T-helper 2 cell treated with Interferon-gamma antibody and Interleukin-4, amounts not matched to agents 5 μg/mL and 100 μg/mL, for 36 hours (primary cell): ENCODE data around the gene NUP205.

Experiments used
- DNase-seq: peaks from one replicate; pipeline ENCODE4 v3.0.0; 2021; ENCODE audit warnings: low spot score
- H3K27ac Mint-ChIP-seq: one replicate; pipeline ENCODE4 v1.8.0; 2021; ENCODE audit warnings: mild to moderate bottlenecking, mixed read lengths
- H3K27me3 Mint-ChIP-seq: one replicate; pipeline ENCODE4 v1.8.0; 2021; ENCODE audit warnings: low read depth, mixed read lengths
- H3K36me3 Mint-ChIP-seq: one replicate; pipeline ENCODE4 v1.8.0; 2021; ENCODE audit warnings: low read depth, mixed read lengths
- H3K4me1 Mint-ChIP-seq: one replicate; pipeline ENCODE4 v1.8.0; 2021; ENCODE audit warnings: low read depth, mixed read lengths
- H3K4me3 Mint-ChIP-seq: one replicate; pipeline ENCODE4 v1.8.0; 2022; ENCODE audit warnings: mild to moderate bottlenecking, moderate library complexity, mixed read lengths
- H3K9me3 Mint-ChIP-seq: one replicate; pipeline ENCODE4 v1.8.0; 2021; ENCODE audit warnings: mixed read lengths

Gene NUP205

DNA sequence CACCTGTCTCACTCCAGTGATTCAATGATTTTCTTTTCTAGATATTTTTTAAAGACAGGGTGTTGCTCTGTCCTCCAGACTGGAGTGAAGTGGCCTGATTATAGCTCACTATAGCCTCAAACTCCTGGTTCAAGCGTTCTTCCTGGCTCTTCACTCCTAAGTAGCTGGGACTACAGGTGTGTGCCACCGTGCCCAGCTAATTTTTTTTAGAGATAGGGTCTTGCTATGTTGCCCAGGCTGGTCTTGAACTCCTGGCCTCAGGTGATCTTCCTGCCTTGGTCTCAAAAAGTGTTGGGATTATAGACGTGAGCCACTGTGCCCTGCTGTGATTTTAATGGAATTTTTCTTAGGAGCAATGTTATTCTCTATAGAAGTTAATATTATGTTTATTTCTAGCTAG lies 14.1 kb downstream of the NUP205 start:
- DNase-seq = no peak
- Mint-ChIP-seq H3K4me1 (peaks cover 18% of the 10 kb centered on the region), H3K36me3 (peaks cover 43% of the 10 kb centered on the region), H3K4me3 (no peak overlapping the region), H3K27ac (no peak overlapping the region), H3K9me3 (peaks cover 5% of the 10 kb centered on the region), H3K27me3 (no peaks in the 10 kb centered on the region)

DNA sequence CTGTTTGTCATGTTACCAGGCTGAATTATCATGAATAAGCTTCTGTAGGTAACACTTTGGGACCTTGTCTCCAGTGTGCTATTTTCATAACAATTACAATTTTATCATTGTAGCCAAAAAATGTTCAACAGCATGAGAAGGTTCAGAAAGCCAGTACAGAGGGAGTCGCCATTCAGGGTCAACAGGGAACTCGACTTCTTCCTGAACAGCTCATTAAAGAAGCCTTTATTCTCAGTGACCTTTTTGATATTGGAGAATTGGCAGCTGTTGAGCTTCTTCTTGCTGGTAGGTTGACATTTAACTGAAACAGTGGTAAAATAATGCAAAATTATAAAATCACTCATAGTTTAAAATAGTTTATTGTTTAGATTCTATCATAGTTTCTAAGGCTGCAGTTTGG lies 15.8 kb downstream of the NUP205 start:
- peaks cover 53% of the 10 kb centered on the region for H3K36me3 Mint-ChIP-seq
- H3K4me1 Mint-ChIP-seq = peaks cover 16% of the 10 kb centered on the region
- peaks cover 5% of the 10 kb centered on the region for H3K9me3 Mint-ChIP-seq
- no peak overlapping the region for H3K27ac Mint-ChIP-seq
- no peak overlapping the region for H3K4me3 Mint-ChIP-seq
- no peaks in the 10 kb centered on the region for H3K27me3 Mint-ChIP-seq
- DNase-seq = no peak

DNA sequence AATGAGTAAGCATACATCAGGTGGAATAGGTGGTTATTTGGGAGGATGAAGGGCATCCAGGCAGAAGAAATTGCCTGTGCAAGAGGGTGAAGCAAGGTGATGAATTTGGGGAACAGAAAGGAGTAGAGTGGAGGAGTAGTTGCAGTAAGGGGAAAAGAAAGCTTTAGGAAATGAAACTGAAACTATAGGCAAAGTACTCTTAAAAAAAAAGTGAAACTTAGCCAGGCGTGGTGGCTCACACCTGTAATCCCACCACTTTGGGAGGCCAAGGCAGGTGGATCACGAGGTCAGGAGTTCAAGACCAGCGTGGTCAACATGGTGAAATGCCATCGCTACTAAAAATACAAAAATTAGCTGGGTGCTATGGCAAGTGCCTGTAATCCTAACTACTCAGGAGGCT lies 17.6 kb downstream of the NUP205 start:
- peaks cover 5% of the 10 kb centered on the region for H3K9me3 Mint-ChIP-seq
- H3K36me3 Mint-ChIP-seq = peaks cover 58% of the 10 kb centered on the region
- peak overlapping the region; percentile 87 for H3K27ac Mint-ChIP-seq
- no peaks in the 10 kb centered on the region for H3K27me3 Mint-ChIP-seq
- H3K4me1 Mint-ChIP-seq = peaks cover 14% of the 10 kb centered on the region
- no peak for DNase-seq
- H3K4me3 Mint-ChIP-seq = peak overlapping the region; percentile 43

DNA sequence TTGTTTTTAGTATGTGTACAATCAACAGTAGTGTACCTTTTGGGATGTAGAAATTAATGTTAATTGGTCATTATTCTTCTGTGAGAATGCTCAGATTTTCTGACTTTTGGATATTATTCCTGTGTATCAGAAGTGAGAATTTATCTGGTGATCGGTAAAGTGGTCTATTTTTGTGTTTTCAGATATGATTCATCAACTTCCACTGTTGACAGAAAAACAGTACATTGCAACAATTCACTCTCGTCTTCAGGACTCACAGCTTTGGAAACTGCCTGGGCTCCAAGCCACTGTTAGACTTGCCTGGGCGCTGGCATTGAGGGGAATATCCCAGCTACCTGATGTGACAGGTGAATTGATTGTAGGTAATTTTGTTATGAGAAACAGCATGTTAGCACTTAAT lies 20.9 kb downstream of the NUP205 start:
- H3K27me3 Mint-ChIP-seq = no peaks in the 10 kb centered on the region
- H3K27ac Mint-ChIP-seq = no peak overlapping the region

DNA sequence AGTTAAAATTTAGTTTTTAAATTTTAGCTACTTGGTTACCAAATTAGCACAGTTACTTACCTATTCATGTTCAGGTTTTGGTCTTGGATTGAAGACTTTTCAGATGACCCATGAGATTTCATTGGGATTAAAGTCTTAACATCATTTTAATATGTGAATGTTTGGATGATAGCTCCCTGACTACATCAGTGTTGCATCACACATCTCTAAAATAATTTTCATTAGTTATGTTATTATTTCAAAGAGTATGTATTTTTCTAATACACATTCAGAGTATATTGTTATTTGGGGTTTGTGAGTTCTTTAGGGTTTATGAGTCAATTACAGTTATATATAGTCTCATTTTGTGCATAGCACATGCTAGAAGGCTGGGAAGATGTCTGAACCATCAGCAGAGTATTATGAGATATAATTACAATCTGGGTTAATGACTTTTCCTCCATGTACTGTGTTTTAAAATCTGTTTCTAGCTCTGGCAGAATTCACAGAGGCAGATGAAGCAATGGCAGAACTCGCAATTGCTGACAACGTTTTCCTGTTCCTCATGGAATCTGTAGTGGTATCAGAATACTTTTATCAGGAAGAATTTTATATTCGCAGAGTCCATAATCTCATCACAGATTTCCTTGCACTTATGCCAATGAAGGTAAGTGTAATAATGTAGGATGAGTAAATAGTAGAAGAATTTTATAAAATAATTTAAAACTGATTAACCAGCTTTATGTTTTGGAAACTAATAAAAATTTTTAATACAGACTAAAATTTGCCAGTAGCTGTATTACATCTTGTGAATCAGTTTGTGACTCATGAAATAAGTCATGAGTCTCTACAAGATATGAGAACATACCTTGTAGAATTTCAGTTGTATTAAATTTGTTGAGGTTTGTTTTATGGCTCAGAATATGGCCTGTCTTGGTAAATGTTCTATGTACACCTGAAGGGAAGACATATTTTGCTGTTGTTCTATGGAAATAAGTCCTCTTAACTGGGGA lies 26.9 kb downstream of the NUP205 start:
- Mint-ChIP-seq H3K4me1 (no peaks in the 10 kb centered on the region), H3K9me3 (no peaks in the 10 kb centered on the region), H3K27me3 (no peaks in the 10 kb centered on the region), H3K36me3 (peaks cover 44% of the 10 kb centered on the region), H3K27ac (no peak overlapping the region), H3K4me3 (no peak overlapping the region)
- no peak for DNase-seq

More for the DNA sequence above, 20.9 kb downstream of the NUP205 start:
- H3K4me1 Mint-ChIP-seq = peaks cover 14% of the 10 kb centered on the region
- H3K9me3 Mint-ChIP-seq = peaks cover 5% of the 10 kb centered on the region
- DNase-seq = no peak
- no peak overlapping the region for H3K4me3 Mint-ChIP-seq
- peaks cover 54% of the 10 kb centered on the region for H3K36me3 Mint-ChIP-seq

DNA sequence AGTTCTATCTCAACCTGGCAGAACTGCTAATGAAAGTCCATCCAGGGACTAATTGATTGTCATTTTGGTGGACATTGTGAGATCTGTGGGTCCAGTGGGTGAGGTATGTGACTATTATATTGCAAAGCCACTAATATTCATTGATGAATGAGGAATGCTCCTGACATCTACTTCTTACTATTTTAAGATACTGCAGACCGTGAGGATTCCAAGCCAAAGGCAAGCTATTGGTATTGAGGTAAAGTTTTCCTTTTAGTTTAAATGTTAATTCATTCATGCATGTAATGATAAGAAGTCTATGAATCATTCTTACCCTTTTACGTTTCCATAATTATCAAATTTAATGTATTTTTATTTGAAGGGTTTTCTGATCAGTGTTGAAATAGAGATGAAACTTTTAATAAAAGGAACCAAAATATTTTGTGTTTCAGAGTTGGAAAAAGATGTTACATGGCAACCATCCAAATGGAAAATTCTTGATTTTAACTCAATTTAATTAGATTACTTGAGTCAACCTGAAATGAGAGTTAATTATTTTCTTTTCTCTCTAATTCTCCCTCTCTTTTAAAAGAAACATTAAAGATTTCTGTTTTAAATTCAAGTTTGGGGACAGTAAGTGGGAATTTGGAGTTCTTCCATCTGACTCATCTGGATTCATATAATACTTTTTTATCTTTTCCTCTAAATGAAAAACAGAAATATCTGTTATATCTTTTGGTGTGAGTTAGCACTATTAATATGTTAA lies 39.6 kb downstream of the NUP205 start:
- no peak overlapping the region for H3K27ac Mint-ChIP-seq
- H3K36me3 Mint-ChIP-seq = peaks cover 51% of the 10 kb centered on the region
- no peaks in the 10 kb centered on the region for H3K27me3 Mint-ChIP-seq
- H3K4me1 Mint-ChIP-seq = peaks cover 2% of the 10 kb centered on the region
- H3K4me3 Mint-ChIP-seq = no peak overlapping the region
- DNase-seq = no peak
- H3K9me3 Mint-ChIP-seq = no peaks in the 10 kb centered on the region

DNA sequence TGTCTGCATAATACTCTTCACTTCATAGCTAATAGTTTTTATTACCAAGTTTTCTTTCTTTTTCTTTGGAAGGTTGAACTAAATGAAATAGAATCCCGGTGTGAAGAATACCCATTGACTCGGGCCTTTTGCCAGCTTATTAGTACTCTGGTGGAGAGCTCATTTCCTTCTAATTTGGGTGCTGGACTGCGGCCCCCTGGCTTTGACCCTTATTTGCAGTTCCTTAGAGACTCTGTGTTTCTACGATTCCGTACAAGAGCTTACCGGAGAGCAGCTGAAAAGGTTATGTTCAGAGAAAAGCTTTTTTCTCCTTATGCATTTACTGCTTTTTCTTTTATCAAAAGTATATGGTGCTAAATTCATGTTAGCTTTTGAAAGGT lies 40.2 kb downstream of the NUP205 start:
- no peaks in the 10 kb centered on the region for H3K9me3 Mint-ChIP-seq
- no peak for DNase-seq
- H3K4me1 Mint-ChIP-seq = peaks cover 2% of the 10 kb centered on the region
- peaks cover 49% of the 10 kb centered on the region for H3K36me3 Mint-ChIP-seq
- H3K27me3 Mint-ChIP-seq = no peaks in the 10 kb centered on the region
- H3K4me3 Mint-ChIP-seq = no peak overlapping the region
- H3K27ac Mint-ChIP-seq = no peak overlapping the region

DNA sequence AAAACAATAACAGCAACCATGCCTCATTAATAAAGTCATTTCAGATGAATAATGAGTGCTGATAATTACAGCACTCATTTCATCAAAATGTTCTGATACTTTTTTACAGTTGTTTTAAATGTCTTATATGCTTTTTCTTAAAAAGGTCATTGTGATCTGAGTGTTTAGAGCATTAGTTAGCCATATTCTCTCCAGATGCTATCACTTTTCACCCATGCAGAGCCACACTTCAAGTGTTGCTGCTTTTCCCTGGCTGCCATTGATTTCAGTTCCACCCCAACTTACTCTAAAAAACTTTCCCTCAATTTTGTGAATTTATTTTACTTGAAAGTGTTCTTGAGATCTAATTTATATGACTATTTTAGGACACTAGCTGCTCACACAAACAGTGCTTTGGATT lies 41.8 kb downstream of the NUP205 start:
- no peak for DNase-seq
- no peak overlapping the region for H3K27ac Mint-ChIP-seq
- H3K9me3 Mint-ChIP-seq = no peaks in the 10 kb centered on the region
- peaks cover 2% of the 10 kb centered on the region for H3K4me1 Mint-ChIP-seq
- H3K27me3 Mint-ChIP-seq = no peaks in the 10 kb centered on the region
- H3K36me3 Mint-ChIP-seq = peaks cover 55% of the 10 kb centered on the region
- no peak overlapping the region for H3K4me3 Mint-ChIP-seq

DNA sequence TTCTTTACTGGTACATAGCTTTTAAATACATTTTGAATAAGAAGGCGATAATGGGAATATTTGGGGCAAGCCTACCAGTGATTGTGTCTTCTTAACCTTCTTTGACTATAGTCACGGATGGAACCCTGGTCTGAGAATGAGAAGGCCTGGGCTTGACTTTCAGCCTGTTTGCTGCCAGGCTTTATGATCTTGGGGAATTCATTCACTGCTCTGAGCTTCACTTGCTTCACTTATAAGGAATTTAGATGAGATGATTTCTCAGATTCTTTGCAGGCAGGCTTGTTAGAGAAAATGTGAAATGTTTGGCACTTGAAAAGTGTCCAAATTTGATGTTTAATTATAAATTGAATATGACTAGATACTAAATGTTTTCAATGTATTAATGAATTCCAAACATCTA lies 42.5 kb downstream of the NUP205 start:
- DNase-seq = no peak
- H3K4me1 Mint-ChIP-seq = peaks cover 2% of the 10 kb centered on the region
- H3K9me3 Mint-ChIP-seq = no peaks in the 10 kb centered on the region
- H3K27me3 Mint-ChIP-seq = no peaks in the 10 kb centered on the region
- H3K36me3 Mint-ChIP-seq = peaks cover 51% of the 10 kb centered on the region
- no peak overlapping the region for H3K27ac Mint-ChIP-seq
- H3K4me3 Mint-ChIP-seq = no peak overlapping the region

DNA sequence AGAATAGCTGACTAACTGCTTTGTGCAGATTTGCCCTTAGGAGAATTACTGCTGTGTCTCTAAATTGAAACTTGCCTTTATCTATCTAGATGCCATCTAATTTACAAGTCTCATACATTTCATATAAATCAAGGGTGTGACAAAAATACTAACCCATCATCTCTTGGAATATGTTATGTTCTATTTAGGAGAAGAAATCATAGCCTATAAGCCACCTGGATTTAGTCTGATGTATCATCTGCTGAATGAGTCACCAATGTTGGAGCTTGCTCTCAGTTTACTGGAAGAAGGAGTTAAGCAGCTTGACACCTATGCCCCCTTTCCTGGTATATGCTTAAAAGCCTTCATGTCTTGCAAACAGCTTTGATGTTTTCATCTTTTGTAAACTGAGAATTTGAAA lies 43.5 kb downstream of the NUP205 start:
- H3K36me3 Mint-ChIP-seq = peaks cover 50% of the 10 kb centered on the region
- no peak for DNase-seq

DNA sequence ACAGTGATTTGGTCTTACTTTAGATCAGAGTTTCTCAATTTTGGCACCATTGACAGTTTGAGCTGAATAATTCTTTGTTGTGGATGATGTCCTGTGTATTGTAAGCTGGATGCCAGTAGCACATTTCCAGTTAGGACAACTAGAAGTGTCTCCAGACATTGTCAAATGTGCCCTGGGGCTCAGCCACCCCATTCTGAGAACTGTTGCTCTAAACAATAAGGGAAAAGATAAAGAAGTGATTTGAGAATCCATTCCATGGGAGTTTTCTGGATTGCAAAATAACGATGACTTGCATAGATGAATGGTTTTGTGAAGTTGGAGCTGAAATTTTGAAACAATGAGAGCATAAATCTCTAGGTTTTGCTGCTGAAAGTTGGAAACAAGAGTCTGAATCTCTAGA lies 44.6 kb downstream of the NUP205 start:
- H3K27me3 Mint-ChIP-seq = no peaks in the 10 kb centered on the region
- H3K4me3 Mint-ChIP-seq = no peak overlapping the region

More for the DNA sequence above, 43.5 kb downstream of the NUP205 start:
- Mint-ChIP-seq H3K9me3 (no peaks in the 10 kb centered on the region), H3K4me1 (peaks cover 2% of the 10 kb centered on the region), H3K27ac (no peak overlapping the region), H3K27me3 (no peaks in the 10 kb centered on the region), H3K4me3 (no peak overlapping the region)

DNA sequence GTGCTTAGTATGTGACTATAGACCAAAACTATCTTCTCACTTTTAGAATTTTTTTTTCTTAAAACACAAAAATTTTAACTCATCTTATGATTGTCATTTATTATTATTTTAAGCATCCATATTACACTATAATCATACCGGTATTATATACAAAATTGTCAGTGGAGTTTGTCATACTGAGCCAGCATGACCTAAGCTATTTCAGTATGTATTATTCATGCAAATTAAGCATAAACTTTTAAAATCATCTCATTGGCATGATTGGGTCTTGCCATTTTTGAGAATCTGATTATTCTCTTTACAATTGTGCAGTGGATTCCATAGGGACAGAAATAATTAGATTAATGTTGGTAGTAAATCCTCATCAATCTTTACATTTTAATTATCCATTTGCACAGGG lies 58.4 kb downstream of the NUP205 start:
- H3K27me3 Mint-ChIP-seq = no peaks in the 10 kb centered on the region
- no peaks in the 10 kb centered on the region for H3K9me3 Mint-ChIP-seq
- DNase-seq = no peak
- H3K4me1 Mint-ChIP-seq = no peaks in the 10 kb centered on the region
- peaks cover 29% of the 10 kb centered on the region for H3K36me3 Mint-ChIP-seq
- no peak overlapping the region for H3K27ac Mint-ChIP-seq
- H3K4me3 Mint-ChIP-seq = no peak overlapping the region

More for the DNA sequence above, 44.6 kb downstream of the NUP205 start:
- Mint-ChIP-seq H3K27ac (no peak overlapping the region), H3K36me3 (peaks cover 55% of the 10 kb centered on the region), H3K4me1 (peaks cover 2% of the 10 kb centered on the region), H3K9me3 (no peaks in the 10 kb centered on the region)
- DNase-seq = no peak

DNA sequence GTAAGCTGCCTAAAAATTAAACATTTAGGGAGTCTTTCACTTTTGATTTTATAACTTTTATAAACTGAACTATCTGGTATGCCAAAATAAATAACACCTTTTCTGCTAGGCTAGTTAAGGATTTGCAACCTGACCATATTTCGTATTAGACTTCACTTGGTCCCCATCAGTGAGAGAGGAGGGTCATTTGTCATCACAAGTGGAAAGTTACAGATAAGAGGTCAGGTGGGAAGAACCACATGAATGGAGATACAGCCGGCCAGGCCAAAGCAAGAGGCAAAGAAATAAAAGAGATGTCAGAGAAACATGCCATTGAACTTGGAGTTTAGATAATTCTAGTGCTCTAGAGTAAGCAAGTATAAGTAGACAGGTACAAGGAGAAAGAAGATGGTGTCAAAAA lies 60.1 kb downstream of the NUP205 start:
- no peaks in the 10 kb centered on the region for H3K4me1 Mint-ChIP-seq
- H3K36me3 Mint-ChIP-seq = peaks cover 30% of the 10 kb centered on the region
- no peak overlapping the region for H3K27ac Mint-ChIP-seq
- no peaks in the 10 kb centered on the region for H3K27me3 Mint-ChIP-seq
- no peak for DNase-seq
- no peaks in the 10 kb centered on the region for H3K9me3 Mint-ChIP-seq
- no peak overlapping the region for H3K4me3 Mint-ChIP-seq

DNA sequence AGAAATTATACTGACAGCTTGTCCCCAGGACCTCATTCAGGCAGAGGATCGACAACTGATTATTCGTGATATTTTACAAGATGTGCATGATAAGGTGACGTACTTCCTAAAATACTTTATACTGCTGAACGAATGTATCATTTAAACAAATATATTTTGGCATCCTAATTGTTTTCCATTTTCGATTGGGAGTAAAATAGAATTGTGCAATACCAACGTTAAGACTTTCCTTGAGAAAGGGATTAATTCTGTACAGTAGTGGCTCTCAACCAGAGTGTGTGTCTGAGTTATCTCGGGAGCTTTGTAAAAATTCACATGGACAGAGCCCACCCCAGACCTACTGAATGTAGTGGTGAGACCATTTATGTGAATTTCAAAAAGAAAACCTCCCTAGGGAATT lies 60.8 kb downstream of the NUP205 start:
- no peak overlapping the region for H3K4me3 Mint-ChIP-seq
- no peaks in the 10 kb centered on the region for H3K27me3 Mint-ChIP-seq
- no peak for DNase-seq
- H3K27ac Mint-ChIP-seq = no peak overlapping the region
- no peaks in the 10 kb centered on the region for H3K4me1 Mint-ChIP-seq
- peaks cover 34% of the 10 kb centered on the region for H3K36me3 Mint-ChIP-seq
- H3K9me3 Mint-ChIP-seq = no peaks in the 10 kb centered on the region
